OCI-LY1 (cell line): Measurements from ENCODE around the gene CAB39L.

Source experiments
- EZH2 ChIP-seq: fragments of 200-600 bp; sonication (generic), shearing (Covaris generic); IDR thresholded peaks from 2 replicates; pipeline ENCODE4 v1.8.0; 2017; ENCODE audit warnings: borderline replicate concordance, mixed run types, mild to moderate bottlenecking, antibody characterized with exemption, low read length, moderate library complexity, mixed read lengths
- TF ChIP-seq, protein P1 (sequence below): fragments of 200-600 bp; sonication (generic), shearing (Covaris generic); IDR thresholded peaks from 2 replicates; pipeline ENCODE4 v1.5.1; 2017; ENCODE audit warnings: mild to moderate bottlenecking, antibody characterized with exemption, low read length, moderate library complexity, mixed read lengths

DNA sequence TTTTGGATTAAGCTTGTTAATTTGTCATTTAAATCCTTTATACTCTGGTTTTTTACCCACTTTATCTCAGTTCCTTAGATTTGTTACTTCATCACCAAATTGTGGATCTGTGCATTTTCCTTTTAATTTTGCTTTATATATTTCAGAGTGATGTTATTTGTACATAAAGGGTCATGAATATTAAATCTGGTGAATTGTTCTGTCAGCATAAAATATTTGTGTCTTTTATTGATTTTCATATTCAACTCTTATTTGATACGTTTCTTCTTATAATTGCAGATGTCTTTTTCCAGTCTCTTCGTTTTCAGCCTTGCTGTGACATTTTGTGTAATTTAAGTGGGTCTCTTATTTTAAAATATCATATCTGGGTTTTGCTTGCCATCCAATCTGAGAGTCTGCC, 4.9 kb upstream of the CAB39L start:
- TF ChIP-seq, protein P1, sequence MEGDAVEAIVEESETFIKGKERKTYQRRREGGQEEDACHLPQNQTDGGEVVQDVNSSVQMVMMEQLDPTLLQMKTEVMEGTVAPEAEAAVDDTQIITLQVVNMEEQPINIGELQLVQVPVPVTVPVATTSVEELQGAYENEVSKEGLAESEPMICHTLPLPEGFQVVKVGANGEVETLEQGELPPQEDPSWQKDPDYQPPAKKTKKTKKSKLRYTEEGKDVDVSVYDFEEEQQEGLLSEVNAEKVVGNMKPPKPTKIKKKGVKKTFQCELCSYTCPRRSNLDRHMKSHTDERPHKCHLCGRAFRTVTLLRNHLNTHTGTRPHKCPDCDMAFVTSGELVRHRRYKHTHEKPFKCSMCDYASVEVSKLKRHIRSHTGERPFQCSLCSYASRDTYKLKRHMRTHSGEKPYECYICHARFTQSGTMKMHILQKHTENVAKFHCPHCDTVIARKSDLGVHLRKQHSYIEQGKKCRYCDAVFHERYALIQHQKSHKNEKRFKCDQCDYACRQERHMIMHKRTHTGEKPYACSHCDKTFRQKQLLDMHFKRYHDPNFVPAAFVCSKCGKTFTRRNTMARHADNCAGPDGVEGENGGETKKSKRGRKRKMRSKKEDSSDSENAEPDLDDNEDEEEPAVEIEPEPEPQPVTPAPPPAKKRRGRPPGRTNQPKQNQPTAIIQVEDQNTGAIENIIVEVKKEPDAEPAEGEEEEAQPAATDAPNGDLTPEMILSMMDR, result no peak
- no peak for TF ChIP-seq EZH2
